NB4 (cell line): Measurements from ENCODE around the gene TMED8.
"Not testable (repeated sequence)": the region's sequence is repeated elsewhere in the genome, so short reads cannot be mapped to it uniquely, and the experiment has no call there.

Source experiments
- DNase-seq: peaks from one replicate; pipeline ENCODE4 v3.0.0; 2010; ENCODE audit warnings: low read depth
- H3K4me3 ChIP-seq: one replicate; pipeline ENCODE4 v1.5.1; 2011; ENCODE audit warnings: mild to moderate bottlenecking, low read depth, low read length, moderate library complexity
- CTCF ChIP-seq: IDR thresholded peaks from one replicate; pipeline ENCODE4 v1.5.1; 2012; ENCODE audit warnings: low read depth, low read length
- MAX ChIP-seq: IDR thresholded peaks from 2 replicates; pipeline ENCODE4 v1.6.1; 2011; ENCODE audit warnings: low read depth, low read length
- MYC ChIP-seq: IDR thresholded peaks from 2 replicates; pipeline ENCODE4 v1.6.1; 2011; ENCODE audit warnings: low read depth, low read length
- POLR2A ChIP-seq: IDR thresholded peaks from 2 replicates; pipeline ENCODE4 v1.6.1; 2011; ENCODE audit warnings: mild to moderate bottlenecking; ENCODE audit not compliant: insufficient read length; ENCODE audit errors: extremely low read depth

TMED8 gene

DNA sequence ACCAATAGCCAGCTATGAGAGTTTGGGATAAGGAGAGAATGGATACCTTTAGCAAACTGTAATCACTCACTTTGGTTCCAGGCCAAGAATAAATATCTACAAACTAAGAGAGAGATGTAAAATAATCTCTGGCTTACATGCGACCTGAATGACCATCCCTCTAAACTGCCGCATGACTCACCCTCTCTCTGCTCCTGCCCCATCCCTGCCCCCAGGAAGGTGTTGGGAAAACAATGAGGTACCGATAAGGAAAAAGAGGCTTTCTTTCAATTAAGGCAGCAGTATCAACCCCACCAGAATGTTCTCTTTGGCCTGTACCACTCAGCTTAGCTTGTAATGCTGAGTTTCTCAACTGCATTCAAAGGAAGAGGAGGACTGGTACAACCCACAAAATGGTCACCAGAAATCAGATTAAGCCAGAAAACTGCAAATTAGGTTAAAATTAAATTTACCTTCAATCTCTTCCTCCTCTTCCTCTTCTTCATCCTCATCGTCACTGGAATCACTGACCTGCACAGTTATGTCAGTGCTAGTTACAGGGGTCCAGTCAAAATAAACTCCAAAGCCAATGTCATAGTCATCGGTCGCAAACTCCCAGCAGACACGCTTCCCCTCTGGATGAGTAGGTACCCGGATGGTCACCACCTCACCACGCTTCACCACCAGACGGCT lies 34.0 kb downstream of the TMED8 start:
- no peak for TF ChIP-seq POLR2A
- no peak for TF ChIP-seq MYC
- TF ChIP-seq CTCF, result no peak
- TF ChIP-seq MAX, result no peak
- no peak overlapping the region for H3K4me3 ChIP-seq
- no peak for DNase-seq

DNA sequence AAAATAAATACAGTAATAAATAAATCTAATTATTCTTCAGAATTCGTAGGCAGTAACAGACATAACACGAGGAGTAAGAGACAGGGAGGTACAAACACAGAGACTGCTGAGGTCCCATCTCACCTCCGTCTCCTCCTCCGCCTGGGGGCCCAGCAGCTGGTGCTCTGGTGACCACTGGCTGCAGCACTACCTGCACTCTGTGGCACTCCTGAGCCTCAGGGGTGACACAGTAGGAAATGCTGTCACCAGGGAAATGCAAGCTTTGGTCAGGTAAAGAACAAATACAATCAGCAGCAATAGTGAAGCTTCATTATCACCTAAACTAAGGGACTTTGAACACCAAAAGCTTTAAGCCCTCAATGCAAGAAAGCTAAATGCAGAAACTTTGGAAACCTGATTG lies 36.5 kb downstream of the TMED8 start:
- DNase-seq, result no peak
- TF ChIP-seq MYC, result no peak
- TF ChIP-seq CTCF, result no peak
- no peak overlapping the region for H3K4me3 ChIP-seq

DNA sequence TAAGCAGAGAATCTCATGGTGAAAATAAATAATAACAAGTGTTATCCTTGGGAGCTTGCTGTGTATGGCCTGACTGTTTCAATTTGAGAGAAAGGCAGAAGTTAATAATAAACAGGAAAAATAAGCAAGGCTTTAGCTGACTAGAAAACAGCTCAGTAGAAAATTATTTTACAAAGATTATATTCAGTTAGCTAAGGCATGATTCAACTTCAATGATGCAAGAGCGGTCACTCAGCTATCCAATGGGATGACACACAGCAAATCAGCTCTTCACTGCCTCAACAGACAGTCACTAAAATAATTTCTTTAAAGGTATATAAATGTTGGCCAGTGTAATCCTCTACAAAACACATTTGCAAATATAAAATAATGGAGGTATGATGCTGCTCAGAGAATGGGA lies 37.5 kb downstream of the TMED8 start:
- no peak overlapping the region for H3K4me3 ChIP-seq
- TF ChIP-seq MAX (no peak), CTCF (no peak), POLR2A (no peak), MYC (no peak)
- no peak for DNase-seq

DNA sequence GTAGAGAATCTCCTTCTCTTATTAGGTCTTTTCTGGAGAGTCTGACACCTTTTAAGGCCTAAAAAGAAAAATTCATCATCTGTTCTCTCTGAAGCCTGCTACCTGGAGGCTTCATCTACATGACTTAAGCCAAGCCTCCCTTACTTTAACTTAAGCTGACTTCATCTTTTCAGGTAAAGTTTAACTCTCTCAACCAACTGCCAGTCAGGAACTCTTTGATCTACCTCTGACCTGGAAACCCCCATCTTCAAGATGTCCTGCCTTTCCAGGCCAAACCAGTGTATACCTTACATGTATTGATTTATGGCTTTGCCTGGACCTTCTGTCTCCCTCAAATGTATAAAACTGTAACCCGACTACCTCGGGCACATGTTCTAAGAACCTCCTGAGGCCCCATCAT lies 38.6 kb downstream of the TMED8 start:
- no peak overlapping the region for H3K4me3 ChIP-seq
- DNase-seq, result no peak
- TF ChIP-seq MYC (no peak), CTCF (no peak), MAX (no peak), POLR2A (no peak)

GRCh38 chr14:77337880-77338279 lies 39.0 kb downstream of the TMED8 start:
- no peak for TF ChIP-seq POLR2A
- no peak for TF ChIP-seq CTCF
- no peak for TF ChIP-seq MYC
- no peak for TF ChIP-seq MAX
- H3K4me3 ChIP-seq, result no peak overlapping the region
- no peak for DNase-seq

- not testable (repeated sequence) for DNase-seq, H3K4me3 ChIP-seq
These were observed 39.6 kb downstream of the TMED8 start for GRCh38 chr14:77337255-77337654.
